K562 (cell line): ENCODE measurements around the gene UNKL. TPM values are rescaled to one million over a fixed set of nuclear protein-coding genes. Genes with fewer than 3 reads are reported as not detected.
A peak's percentile ranks its signal among the peaks of the same experiment; 100 is the strongest.

ENCODE experiments used
- ATAC-seq: fragments of 200-7000 bp; cut with Tn5 transposase; 3 replicates; pipeline ENCODE4 v1.9.1; 2020; ENCODE audit warnings: moderate library complexity
- BruUV-seq: library from RNA; stranded (reverse); fragments of 400-500 nt; replicated peaks from 2 replicates; lab custom pipeline; 2021; lab: Mats Ljungman, UMichigan
- CTCF ChIA-PET: fragments of 300-600 bp; formaldehyde crosslinking; extraction: SDS; loops from one replicate; lab custom pipeline; 2021; ENCODE audit warnings: low intra/inter-chr PET ratio; lab: Yijun Ruan, JAX
- POLR2A ChIA-PET: fragments of 300-600, 350-650 bp; sonication (Branson Sonifier 250); formaldehyde crosslinking; extraction: SDS; loops from one replicate; lab custom pipeline; 2021; ENCODE audit warnings: antibody characterized with exemption, inconsistent platforms; lab: Yijun Ruan, JAX
- DNase-seq, 4 experiments: peaks; one replicate each; pipeline versions ENCODE4 v3.0.0 to v3.0.0-alpha.2; 2011 to 2018; ENCODE audit warnings: low spot score in 3 of 4, mixed read lengths in 3 of 4; ENCODE audit errors: extremely low read depth in 1 of 4
- FAIRE-seq: peaks from 2 replicates; lab custom pipeline; 2011; peaks lifted over from hg19 to GRCh38; lab: Jason Lieb, UNC
- H2AFZ ChIP-seq: 2 replicates; pipeline ENCODE4 v1.6.0; 2011; ENCODE audit warnings: low read depth, low read length, control low read depth, inconsistent platforms
- H3K27ac ChIP-seq: fragments of 200-600 bp; 3 replicates; pipeline ENCODE4 v1.8.0; 2011; ENCODE audit warnings: low read depth, mild to moderate bottlenecking, control low read depth, inconsistent platforms, low read length, moderate library complexity, mixed read lengths; ENCODE audit errors: extremely low read depth
- H3K27me3 ChIP-seq, 2 experiments: fragments of 300-600 bp in 1 of 2; 2 replicates in 1 of 2; 3 replicates in 1 of 2; pipeline versions ENCODE4 v1.6.0 to v1.8.0; 2011; ENCODE audit warnings: inconsistent platforms in 2 of 2, low read length in 2 of 2, mild to moderate bottlenecking in 1 of 2, mixed read lengths in 1 of 2, moderate library complexity in 1 of 2; ENCODE audit not compliant: control insufficient read depth in 2 of 2, insufficient read depth in 2 of 2
- H3K36me3 ChIP-seq: fragments of 300-600 bp; 3 replicates; pipeline ENCODE4 v1.8.0; 2011; ENCODE audit warnings: mild to moderate bottlenecking, low read length, inconsistent platforms; ENCODE audit not compliant: control insufficient read depth, insufficient read depth
- H3K4me1 ChIP-seq, 2 experiments: fragments of 200-600 bp in 1 of 2; replicated peaks in 1 of 2; 2 replicates in 1 of 2; 3 replicates in 1 of 2; pipeline versions ENCODE4 v1.5.1 to v1.8.0; 2011; ENCODE audit warnings: inconsistent platforms in 2 of 2, low read length in 2 of 2, mild to moderate bottlenecking in 1 of 2, mixed read lengths in 1 of 2, moderate library complexity in 1 of 2; ENCODE audit not compliant: control insufficient read depth in 2 of 2, insufficient read depth in 2 of 2
- H3K4me2 ChIP-seq: 2 replicates; pipeline ENCODE4 v1.6.1; 2011; ENCODE audit warnings: low read length, control low read depth, inconsistent platforms, mixed read lengths; ENCODE audit not compliant: insufficient read depth
- H3K4me3 ChIP-seq: fragments of 200-600 bp; sonication (generic), shearing (Covaris generic); 2 replicates; pipeline ENCODE4 v1.5.1; 2016; ENCODE audit warnings: control low read depth, inconsistent platforms
- H3K79me2 ChIP-seq: fragments of 200-600 bp; 3 replicates; pipeline ENCODE4 v1.8.0; 2011; ENCODE audit warnings: low read length, inconsistent platforms; ENCODE audit not compliant: control insufficient read depth, insufficient read depth
- H3K9ac ChIP-seq, 2 experiments: 2 replicates each; pipeline versions ENCODE4 v1.6.0 to v1.6.1; 2011; ENCODE audit warnings: low read depth in 2 of 2, low read length in 2 of 2, control low read depth in 1 of 2, inconsistent platforms in 1 of 2, mild to moderate bottlenecking in 1 of 2, mixed read lengths in 1 of 2; ENCODE audit not compliant: insufficient read depth in 1 of 2
- H3K9me1 ChIP-seq: one replicate; pipeline ENCODE4 v1.6.0; 2011; ENCODE audit warnings: inconsistent platforms, mild to moderate bottlenecking, low read length, moderate library complexity; ENCODE audit not compliant: control insufficient read depth, insufficient read depth
- H3K9me3 ChIP-seq: replicated peaks from 2 replicates; pipeline ENCODE4 v1.5.1; 2011; ENCODE audit warnings: low read depth, low read length, inconsistent platforms; ENCODE audit not compliant: control insufficient read depth, insufficient read depth
- H4K20me1 ChIP-seq: replicated peaks from 2 replicates; pipeline ENCODE4 v1.6.1; 2011; ENCODE audit warnings: low read length, inconsistent platforms, mixed read lengths; ENCODE audit not compliant: control insufficient read depth, insufficient read depth
- ARID4B ChIP-seq: sonication (generic); formaldehyde crosslinking; IDR thresholded peaks from 2 replicates; pipeline ENCODE4 v1.8.0; 2022; ENCODE audit warnings: mild to moderate bottlenecking, missing genetic modification reagents
- CCNT2 ChIP-seq: IDR thresholded peaks from 2 replicates; pipeline ENCODE4 v1.6.1; 2011; ENCODE audit warnings: borderline replicate concordance, low read depth, mild to moderate bottlenecking, moderate library complexity, mixed read lengths, low read length; ENCODE audit not compliant: insufficient read length; ENCODE audit errors: extremely low read depth
- DNMT1 ChIP-seq: fragments of 450-650 bp; IDR thresholded peaks from 2 replicates; pipeline ENCODE4 v1.6.1; 2016; ENCODE audit warnings: antibody characterized with exemption, mild to moderate bottlenecking
- DPF2 ChIP-seq: fragments of 450-650 bp; IDR thresholded peaks from 2 replicates; pipeline ENCODE4 v1.6.1; 2016
- FIP1L1 ChIP-seq: fragments of 200-400 bp; formaldehyde crosslinking; IDR thresholded peaks from 2 replicates; pipeline ENCODE4 v1.6.1; 2018; ENCODE audit warnings: mild to moderate bottlenecking, low read depth, low read length; ENCODE audit not compliant: poor library complexity, severe bottlenecking
- HOXB6 ChIP-seq: fragments of 250-450 bp; sonication (Bioruptor Pico); IDR thresholded peaks from 2 replicates; pipeline ENCODE4 v1.5.1; 2022; ENCODE audit warnings: mild to moderate bottlenecking, borderline replicate concordance
- MEIS2 ChIP-seq: fragments of 450-650 bp; IDR thresholded peaks from 2 replicates; pipeline ENCODE4 v1.6.1; 2014; ENCODE audit warnings: mild to moderate bottlenecking; ENCODE audit not compliant: partially characterized antibody
- NR2F6 ChIP-seq: fragments of 450-650 bp; formaldehyde crosslinking; IDR thresholded peaks from 2 replicates; pipeline ENCODE4 v1.4.0; 2020; ENCODE audit warnings: mild to moderate bottlenecking
- RFX1 ChIP-seq: fragments of 450-650 bp; IDR thresholded peaks from 2 replicates; pipeline ENCODE4 v1.6.1; 2016; ENCODE audit warnings: mild to moderate bottlenecking, moderate library complexity
- RNF2 ChIP-seq: sonication (generic); IDR thresholded peaks from 2 replicates; pipeline ENCODE4 v1.6.1; 2016
- SIX5 ChIP-seq, 2 experiments: IDR thresholded peaks; 2 replicates each; pipeline ENCODE4 v1.6.1; 2011; ENCODE audit warnings: low read length in 2 of 2, borderline replicate concordance in 1 of 2, low read depth in 1 of 2, mild to moderate bottlenecking in 1 of 2, moderate library complexity in 1 of 2; ENCODE audit not compliant: insufficient read depth in 1 of 2
- TAF1 ChIP-seq: IDR thresholded peaks from 2 replicates; pipeline ENCODE4 v1.6.1; 2011; ENCODE audit warnings: mild to moderate bottlenecking, low read length, moderate library complexity; ENCODE audit not compliant: insufficient read depth, control insufficient read depth, severe bottlenecking; ENCODE audit errors: extremely low read depth
- ZNF212 ChIP-seq: fragments of 450-650 bp; formaldehyde crosslinking; IDR thresholded peaks from 2 replicates; pipeline ENCODE4 v1.4.0; 2020; ENCODE audit warnings: mild to moderate bottlenecking
- ZNF507 ChIP-seq: conservative IDR thresholded peaks from 2 replicates; pipeline ENCODE4 v1.6.1; 2017; ENCODE audit warnings: missing genetic modification characterization, missing compliant biosample characterization
- ZNF79 ChIP-seq: fragments of 250-450 bp; sonication (Bioruptor Pico); IDR thresholded peaks from 2 replicates; pipeline ENCODE4 v1.4.0; 2020; ENCODE audit warnings: low read depth, mild to moderate bottlenecking, moderate library complexity
- WGBS: fragments of 100-300 bp; shearing (Covaris generic); methylation state at CpG from one replicate; pipeline ENCODE4 v1.1.6; 2016; ENCODE audit warnings: low coverage, mixed read lengths; ENCODE audit not compliant: insufficient coverage; ENCODE audit errors: missing lambda C conversion rate; 5-methylcytosine and 5-hydroxymethylcytosine counted together
- in situ Hi-C: fragments of 300-500 bp; cut with MboI; formaldehyde crosslinking; loops from 4 replicates; pipeline ENCODE4 v1.15.0; 2018; ENCODE audit warnings: inconsistent platforms, mixed read lengths
- intact Hi-C: fragments of 100-400 bp; cut with micrococcal nuclease; formaldehyde crosslinking; loops from 2 replicates; pipeline ENCODE4 v1.14.2; 2022
- polyA plus RNA-seq, 8 experiments: library from polyadenylated mRNA; depleted of rRNA in 4 of 8; stranded (reverse) in 5 of 8; unstranded in 3 of 8; fragments of >200 nt; fragmentation: Nextera tagmentation in 2 of 8; fragmentation: Illumina TruSeq in 1 of 8; extraction: Ambion mirVana in 2 of 8; extraction: Trizol in 1 of 8; gene quantifications; 2 replicates each; pipeline versions ENCODE4 v1.2.1 to v1.2.3, GENCODE V29; 2011 to 2014; ENCODE audit warnings: inconsistent platforms in 1 of 8, missing spikeins in 1 of 8
- total RNA-seq, 7 experiments: library from RNA; depleted of rRNA in 6 of 7; stranded (reverse); fragments of >200 nt in 6 of 7; fragmentation: Illumina TruSeq in 2 of 7; extraction: Trizol in 2 of 7; gene quantifications; 2 replicates each; pipeline versions ENCODE4 v1.2.1 to v1.2.3, GENCODE V29; 2011 to 2021; ENCODE audit warnings: low replicate concordance in 1 of 7
- TF ChIP-seq, protein P1 (sequence below): sonication (generic); IDR thresholded peaks from 2 replicates; pipeline ENCODE4 v1.6.1; 2016

UNKL gene
- total and polyA plus RNA-seq, 9 of the 15 experiments (the other 6 are each of a cell fraction or from before 2014, with no cell fraction given): 0.37 to 30.2 (median 5.1) TPM

DNA sequence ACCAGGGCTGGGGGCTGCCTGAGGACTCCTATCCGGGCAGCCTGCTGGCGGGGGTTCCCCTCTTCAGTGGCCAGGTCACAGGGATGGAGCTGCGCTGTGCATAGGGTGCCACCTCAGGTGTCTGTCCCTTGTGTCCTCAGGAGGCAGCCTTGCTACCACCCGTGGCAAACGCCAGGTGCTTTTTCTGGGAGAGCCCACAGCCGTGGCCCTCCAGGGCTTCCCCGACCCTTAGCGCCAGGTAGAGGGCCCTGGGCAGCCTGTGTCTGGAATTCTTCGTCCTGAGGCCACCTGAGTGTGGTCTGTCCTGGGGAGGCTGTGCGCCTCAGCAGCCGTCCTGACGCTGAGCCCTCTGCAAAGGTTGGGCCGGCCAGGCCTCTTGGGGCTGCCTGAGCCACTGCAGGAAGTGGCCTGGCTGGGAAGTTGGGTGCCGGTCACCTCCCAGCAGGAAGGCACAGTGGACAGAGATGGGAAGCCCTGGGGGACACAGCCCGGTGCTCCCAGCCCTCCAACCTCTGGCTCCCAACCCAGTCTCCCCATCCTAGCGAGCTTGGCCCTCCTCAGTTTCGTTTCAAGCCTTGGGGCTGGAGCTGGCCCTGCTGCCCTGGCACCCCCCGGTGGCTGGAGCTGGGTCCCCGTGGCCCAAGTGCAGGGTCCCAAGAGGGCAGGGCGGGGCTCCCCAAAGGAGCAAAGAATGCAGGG is 88.7 kb downstream of the UNKL start (continued):
- TF ChIP-seq, protein P1, sequence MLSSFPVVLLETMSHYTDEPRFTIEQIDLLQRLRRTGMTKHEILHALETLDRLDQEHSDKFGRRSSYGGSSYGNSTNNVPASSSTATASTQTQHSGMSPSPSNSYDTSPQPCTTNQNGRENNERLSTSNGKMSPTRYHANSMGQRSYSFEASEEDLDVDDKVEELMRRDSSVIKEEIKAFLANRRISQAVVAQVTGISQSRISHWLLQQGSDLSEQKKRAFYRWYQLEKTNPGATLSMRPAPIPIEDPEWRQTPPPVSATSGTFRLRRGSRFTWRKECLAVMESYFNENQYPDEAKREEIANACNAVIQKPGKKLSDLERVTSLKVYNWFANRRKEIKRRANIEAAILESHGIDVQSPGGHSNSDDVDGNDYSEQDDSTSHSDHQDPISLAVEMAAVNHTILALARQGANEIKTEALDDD: no peak
- TF ChIP-seq FIP1L1 (peak; percentile 42), ZNF79 (CRISPR knock-in tag) (no peak)
- TF ChIP-seq, all 486 proteins: peak for 11

GRCh38 chr16:1325261-1325660 is 89.2 kb downstream of the UNKL start:
- ChIA-PET POLR2A (interaction anchor here (2.2 kb wide), 1 partner anchor 9 kb away, joined by 8 read pairs; no protein-coding TSS in a partner anchor), CTCF (no interaction called here)
- no peak overlapping the region for H3K4me2 ChIP-seq
- H3K4me3 ChIP-seq: no peak overlapping the region
- 0 out of 2 replicates have a peak, but pooled peaks cover under 1% of the 10 kb centered on the region for H3K9me3 ChIP-seq
- 88% methylated on average over 11 of the region's 15 CpGs for WGBS
- no TSS peak for BruUV-seq
- FAIRE-seq (no peak), ATAC-seq (peak; percentile 9; the same call in 1 of the 3 replicates), DNase-seq (no peak)
- H3K9me1 ChIP-seq: no peaks in the 10 kb centered on the region
- peaks cover 44% of the 10 kb centered on the region for H3K36me3 ChIP-seq
- H2AFZ ChIP-seq: no peak overlapping the region
- H3K79me2 ChIP-seq: no peaks in the 10 kb centered on the region
- in situ Hi-C loops (no loop called here), intact Hi-C loops (no loop called here)
- peaks cover 0 to 37% of the 10 kb centered on the region in 2 experiments; a peak in 2 of 5 replicates for H3K4me1 ChIP-seq
- no peaks in the 10 kb centered on the region for H3K27me3 ChIP-seq
- no peak overlapping the region for H3K9ac ChIP-seq
- no peak overlapping the region for H3K27ac ChIP-seq
- no peaks in the 10 kb centered on the region for H4K20me1 ChIP-seq
- TF ChIP-seq ARID4B (CRISPR knock-in tag) (no peak), CCNT2 (no peak), MEIS2 (no peak), ZNF507 (no peak), SIX5 (IDR thresholded peaks at IDR 0.05; ENCODE audit: borderline replicate concordance in 1 of 2, insufficient read depth in 1 of 2, low read depth in 1 of 2, low read length in 2 of 2) (no peak), RNF2 (no peak), DPF2 (no peak), NR2F6 (CRISPR knock-in tag) (no peak), DNMT1 (no peak), HOXB6 (CRISPR knock-in tag) (no peak), TAF1 (no peak), RFX1 (no peak), ZNF212 (CRISPR knock-in tag) (no peak)
